Stimulated activated CD8-positive, alpha-beta memory T cell treated with anti-CD3 and anti-CD28 coated beads, Interleukin-2, amount 100 ng/mL, for 48 hours (primary cell): Measurements from ENCODE around the gene SORBS2.

ENCODE experiments used
- DNase-seq, 2 donors: peaks; one replicate each; pipeline ENCODE4 v3.0.0-alpha.2; 2020; ENCODE audit warnings: low read depth in 2 of 2

The SORBS2 gene

DNA sequence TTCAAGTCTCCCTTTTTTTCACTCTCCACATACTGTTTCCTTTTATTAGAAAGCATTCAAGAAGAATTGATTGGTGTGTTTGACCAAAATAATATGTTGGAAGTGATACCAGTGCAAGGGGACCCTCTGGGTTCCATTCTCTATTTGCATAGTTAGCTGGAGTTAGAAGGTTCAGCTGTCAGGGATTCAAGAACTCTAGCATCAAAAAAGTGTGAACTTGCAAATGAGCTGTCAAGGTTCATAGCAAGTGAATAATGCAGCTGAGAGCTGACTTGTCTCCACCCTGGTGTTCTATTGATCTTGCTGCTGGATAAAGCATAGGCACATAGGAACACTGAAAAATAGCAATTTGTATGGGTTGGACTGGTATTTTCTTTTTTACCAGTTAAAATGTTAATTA is 73.2 kb downstream of the SORBS2 start:
- DNase-seq = no peak

DNA sequence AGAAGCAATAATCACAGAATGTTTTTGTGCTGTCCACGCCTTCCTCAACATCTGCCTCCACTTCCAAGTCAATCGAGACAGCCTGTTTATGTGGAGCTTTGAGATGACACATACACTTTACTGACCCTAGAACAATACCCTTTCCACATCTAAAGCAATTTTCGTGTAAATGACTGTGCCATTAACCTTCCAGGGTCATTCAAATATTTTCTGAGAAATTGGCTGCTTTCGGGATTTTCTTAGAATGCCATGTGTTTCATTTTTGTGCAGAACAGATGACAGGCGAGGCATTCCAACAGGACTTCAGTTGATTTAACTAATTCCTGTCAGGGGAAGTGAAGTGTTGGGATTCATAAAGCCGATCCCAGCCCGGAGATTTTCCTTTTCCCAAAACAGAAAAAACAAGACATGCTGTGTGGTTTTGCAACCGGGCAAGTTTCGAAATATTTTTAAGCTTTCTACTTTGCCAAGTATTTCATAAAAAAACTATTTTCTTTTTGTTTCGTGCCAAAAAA is 73.9 kb downstream of the SORBS2 start:
- no peak for DNase-seq

DNA sequence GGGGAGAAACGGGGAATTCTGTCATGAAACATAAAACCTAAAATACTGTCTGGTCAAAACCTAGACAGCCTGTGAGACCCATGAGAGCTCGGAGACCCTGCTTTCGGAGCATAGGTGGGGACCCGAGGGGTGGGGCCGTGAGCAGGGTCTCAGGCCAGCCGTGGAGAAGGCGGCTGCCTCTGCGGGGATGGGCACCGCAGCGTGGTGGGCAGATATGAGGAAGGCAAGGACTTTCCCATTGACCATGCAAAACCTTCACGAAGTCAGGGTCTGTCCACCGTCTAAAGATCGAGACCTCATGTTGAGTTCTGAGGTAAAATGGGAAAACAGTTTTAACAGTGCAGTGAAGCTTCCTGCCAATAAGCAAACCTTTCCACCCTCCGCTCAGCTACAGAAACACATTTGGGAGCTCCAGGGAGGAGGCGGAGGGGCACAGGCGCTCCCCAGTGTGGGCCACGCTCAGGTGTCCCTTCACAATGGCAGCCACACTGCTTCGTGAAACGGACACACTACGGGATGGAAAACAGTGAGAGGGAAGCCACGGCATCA is 74.4 kb downstream of the SORBS2 start:
- no peak for DNase-seq

DNA sequence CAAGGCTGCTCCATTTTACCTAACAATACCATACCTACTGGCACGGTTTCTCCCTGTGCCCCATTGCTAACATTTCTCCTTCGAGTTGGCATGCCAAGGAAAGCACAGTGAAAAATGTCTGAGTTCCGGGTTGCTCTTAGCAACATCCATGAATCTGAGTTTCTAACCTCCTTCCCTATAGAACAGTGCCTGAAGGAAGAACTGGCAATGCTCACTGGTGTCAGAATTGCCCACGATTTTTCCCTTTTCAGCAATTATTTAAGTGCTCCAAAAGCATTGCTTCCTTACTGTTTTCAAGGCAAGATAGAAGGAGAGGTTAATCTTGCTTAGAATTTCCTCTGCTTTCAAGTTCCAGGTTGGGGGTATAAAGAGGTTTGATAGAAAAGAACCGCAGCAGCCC is 75.1 kb downstream of the SORBS2 start:
- DNase-seq = no peak

DNA sequence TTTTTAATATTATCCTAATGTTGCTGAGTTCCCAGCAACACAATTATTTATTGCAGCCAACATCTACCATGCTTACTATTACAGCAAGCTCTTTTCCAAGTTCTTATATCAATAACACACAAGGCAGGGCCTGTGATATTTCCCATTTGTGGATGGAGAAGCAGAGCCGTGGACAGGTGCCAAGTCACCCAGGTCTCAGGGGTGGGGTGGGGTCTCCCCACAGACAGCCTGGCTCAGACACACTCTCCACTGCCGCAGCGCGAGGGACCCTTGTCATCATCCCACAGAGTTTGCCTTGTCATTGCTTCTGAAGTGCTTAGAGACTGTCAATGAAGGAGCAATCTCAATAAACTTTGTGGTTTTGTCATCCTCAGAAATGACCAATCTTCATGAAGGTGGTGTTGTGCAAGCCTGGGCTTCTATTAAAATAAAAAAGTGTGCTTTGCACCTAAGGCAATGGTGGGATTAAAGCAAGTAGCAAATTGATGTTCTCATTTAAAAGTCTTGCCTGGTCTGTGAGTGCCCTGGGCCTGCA is 76.1 kb downstream of the SORBS2 start:
- no peak for DNase-seq

DNA sequence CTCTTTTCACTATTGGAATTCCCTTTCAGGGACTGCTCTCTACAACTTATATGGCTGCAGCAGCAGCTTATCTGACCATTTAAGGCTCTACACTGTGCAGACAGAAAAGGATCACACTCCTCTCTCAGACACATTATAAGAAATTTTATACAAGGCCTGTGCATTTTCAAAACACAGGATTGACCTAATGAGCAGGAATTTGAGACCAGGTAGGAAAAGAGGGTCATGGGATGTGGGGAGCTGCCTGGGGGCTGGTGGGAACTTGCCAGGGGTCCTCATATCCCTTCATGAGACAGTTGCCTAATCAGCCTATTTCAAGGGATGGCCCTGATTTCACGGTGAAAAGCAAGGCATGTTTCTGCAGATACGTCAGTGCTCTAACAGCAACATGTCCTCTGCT is 77.1 kb downstream of the SORBS2 start:
- no peak for DNase-seq

DNA sequence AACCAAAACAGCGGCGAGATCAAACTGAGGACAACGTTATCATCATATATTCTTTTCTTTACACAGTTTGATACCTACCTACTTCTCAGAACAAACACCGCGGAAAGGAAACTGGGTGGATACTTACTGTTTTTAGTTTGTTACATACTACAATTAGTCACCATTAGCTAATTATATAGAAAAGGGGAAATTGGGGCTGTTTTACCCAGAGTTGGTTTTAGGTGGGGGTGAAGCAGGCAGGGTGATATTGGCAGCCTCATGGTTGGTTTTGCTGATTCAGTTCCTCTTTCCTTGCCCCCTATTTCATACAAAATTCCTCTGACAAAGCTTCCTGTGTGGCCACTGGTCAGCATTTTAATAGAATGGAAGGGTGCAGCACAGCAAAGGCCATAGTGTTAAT is 77.8 kb downstream of the SORBS2 start:
- DNase-seq = no peak

DNA sequence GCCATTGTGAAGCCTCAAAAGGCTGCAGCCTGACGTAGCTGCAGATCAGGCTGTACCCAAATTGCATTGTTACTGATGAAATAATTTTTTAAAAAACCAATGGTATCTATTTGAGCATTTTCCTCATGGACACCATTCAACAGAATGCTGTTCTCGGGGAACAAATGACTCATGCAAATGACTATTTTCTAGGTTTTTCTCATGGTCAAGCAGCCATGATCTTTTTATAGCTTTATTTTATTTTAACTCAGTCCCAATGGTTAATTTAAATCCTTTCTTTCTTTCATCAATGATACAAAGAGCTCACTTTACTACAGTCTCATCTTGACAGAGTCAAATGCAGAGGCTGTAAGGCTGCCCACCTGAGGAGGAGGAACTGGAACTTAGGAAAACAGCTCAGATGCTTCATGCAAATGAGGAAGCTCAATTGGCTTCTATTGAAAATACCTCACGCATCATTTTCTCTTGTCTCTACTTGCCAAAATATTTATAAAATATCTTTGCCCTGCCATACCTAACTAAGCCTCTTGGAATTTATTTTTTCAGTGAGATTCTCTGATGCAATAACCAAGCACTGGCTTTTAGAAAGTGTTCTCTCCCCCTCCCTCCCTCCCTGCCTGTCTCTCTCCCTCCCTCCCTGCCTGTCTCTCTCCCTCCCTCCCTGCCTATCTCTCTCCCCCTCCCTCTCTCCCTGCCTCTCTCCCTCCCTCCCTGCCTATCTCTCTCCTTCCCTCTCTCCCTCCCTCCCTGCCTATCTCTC is 81.0 kb downstream of the SORBS2 start:
- DNase-seq = no peak

DNA sequence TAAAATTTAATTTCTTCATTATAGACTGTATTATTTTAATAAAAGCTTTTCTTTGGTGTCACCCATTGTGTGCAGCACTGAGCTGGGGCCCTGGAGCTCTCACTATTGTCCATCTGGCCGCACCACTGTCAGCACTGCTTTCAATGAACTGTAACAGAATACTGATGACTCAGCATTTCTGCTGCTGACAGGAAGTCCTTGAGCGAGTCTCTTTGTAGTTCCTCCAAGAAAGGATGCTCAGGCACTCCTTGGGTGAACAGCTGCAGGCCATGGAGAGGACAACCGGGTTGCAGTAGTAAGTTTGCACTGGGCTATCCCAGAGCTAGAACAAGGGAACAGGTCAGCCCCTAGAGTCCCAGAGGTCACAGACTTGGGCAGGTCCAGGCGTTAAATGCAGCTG is 81.6 kb downstream of the SORBS2 start:
- DNase-seq = no peak

DNA sequence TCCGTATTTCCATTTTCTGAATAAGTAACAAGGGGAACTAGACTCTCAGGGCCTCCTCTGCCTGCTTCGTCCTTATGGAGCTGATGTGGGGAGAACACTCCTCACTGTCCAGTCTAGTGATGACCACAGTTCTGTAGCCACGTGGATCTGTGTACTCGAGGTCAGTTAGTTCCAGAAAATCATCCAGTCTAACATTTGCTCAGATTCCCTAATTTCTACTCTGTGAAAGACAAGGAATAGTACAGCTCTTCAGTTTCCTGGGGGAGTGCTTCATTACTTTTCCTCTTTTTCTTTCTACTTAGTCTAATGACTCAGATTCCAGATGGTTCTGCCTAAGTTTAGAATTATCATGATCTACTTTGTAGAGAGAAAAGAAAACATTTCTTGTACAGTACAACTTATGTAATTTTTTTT is 82.6 kb downstream of the SORBS2 start:
- no peak for DNase-seq

DNA sequence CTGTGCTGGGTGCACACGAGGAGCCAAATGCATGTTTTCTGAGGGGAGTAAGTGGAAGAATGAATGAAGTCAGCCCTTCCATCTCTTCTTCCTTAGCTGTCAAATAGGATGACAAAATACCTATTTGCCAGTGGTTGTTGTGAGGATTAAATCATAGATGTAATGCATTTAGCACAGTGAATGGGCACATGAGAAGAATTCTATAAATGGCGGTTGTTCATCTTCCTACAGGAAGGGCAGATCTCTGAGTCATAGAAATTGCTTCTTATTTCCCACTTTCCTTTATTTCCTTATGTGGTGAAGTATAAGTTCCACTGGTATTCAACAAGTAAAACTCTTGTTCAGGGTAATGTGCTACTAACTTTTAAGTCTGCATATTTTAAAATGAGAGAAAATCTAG is 83.1 kb downstream of the SORBS2 start:
- no peak for DNase-seq

DNA sequence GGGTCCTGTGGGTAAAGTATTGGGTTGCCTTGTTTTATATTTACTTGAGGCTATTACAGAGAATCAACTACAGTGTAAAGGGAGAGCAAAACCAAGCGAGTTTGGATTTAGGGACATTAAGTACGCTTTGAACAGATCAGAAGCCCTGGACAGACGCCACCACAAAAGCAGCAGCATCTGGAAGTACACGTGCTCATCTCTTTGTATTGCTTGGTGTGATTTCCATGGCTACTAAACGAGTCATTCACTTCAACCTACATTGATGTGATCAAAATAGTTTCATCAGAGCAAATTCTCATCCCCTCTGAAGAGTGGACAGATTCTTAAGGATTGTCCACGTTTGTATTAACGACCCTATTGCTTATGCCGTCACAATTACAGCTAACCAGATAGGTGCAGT is 85.1 kb downstream of the SORBS2 start:
- DNase-seq = no peak

DNA sequence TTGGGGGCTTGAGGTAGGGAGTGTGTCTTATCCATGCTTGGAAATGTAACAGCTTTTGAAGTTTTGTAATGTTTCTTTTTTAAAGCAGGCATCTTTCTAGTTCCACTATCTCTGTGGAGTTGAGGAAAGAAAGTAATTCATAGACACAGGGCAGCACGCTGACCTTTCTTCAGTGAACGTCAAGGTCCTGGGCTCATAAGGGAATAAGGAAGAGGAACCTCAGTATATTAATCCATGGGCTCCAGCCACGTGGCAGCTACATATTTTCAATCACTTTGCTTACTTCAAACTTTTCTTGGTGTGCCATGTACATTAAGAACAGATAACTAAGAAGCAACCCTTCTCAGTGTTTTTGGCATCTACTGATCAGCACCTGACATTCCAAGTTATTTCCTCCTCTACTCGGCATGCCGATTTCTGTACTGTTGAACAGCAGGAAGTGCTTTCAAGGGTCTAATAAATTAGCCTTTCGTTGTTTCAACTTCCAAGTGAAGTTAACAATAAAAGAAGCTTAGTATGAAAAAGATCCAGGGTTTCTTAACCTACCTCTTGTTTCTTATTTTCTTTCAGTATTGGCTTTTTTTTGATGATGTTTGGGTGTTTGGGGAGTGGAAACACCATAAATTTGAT is 88.2 kb downstream of the SORBS2 start:
- no peak for DNase-seq

DNA sequence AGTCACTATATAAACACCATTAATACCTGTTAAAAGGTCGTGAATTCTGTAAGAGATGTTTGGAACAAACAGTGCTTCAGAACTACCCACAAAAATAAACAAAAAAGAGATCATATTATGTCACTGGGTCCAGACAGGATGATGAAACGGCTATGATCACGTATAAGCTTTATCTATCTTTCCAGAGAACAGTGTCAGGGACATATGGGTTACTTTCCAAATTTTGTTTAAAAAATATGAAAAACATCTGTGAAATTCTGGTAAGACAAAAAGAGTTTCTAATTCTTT is 90.0 kb downstream of the SORBS2 start:
- DNase-seq = no peak

DNA sequence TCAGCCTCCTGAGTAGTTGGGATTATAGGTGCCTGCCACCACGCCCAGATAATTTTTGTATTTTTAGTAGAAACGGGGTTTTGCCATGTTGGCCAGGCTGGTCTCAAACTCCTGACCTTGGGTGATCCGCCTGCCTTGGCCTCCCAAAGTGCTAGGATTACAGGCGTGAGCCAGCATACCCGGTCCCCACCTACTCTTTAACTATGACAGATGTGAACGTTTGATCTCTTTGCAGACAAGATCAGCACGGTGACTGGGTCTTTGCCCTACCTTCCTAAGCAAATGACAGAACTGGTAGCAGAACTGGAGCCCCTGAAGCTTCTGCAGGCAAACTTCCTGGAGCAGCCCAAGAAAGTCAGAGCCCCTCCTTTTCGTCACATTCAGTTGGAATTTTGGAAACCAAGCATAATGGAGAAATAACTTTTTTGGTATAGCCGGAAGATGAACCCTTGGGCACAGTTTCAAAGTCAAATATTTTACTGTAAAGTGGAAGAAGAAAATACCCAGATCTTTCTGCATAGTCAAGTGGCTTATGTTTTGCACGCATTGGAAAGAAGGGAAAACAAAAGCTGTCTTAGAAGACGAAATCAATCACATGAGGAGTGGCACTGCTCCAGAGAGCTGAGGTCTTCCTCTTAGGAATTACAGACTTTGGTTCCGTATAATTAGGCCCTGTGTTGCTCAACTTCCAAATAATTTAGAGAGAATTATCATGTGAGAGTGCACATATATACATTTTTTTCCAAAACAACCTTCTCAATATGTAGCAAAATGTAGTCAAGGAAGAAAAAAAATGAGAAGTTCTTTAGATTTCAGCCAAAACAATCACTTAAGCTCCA is 90.6 kb downstream of the SORBS2 start:
- no peak for DNase-seq

DNA sequence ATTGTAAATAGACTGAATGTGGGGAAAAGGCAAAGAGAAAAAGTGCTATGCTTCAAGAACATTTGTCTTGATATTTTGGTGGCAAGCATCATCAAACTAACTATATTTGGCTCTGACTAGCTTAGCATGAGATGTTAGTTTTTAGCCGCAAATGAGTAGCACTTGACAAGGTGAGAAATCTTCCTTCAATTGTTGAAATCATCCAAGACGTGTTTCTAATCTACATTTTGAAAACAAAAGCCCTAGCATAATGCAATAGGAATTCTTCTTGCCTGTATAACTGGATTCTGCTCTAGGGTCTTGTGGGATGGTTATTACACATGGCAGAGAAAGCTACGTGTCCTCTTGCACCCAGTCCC is 92.5 kb downstream of the SORBS2 start:
- DNase-seq = no peak

DNA sequence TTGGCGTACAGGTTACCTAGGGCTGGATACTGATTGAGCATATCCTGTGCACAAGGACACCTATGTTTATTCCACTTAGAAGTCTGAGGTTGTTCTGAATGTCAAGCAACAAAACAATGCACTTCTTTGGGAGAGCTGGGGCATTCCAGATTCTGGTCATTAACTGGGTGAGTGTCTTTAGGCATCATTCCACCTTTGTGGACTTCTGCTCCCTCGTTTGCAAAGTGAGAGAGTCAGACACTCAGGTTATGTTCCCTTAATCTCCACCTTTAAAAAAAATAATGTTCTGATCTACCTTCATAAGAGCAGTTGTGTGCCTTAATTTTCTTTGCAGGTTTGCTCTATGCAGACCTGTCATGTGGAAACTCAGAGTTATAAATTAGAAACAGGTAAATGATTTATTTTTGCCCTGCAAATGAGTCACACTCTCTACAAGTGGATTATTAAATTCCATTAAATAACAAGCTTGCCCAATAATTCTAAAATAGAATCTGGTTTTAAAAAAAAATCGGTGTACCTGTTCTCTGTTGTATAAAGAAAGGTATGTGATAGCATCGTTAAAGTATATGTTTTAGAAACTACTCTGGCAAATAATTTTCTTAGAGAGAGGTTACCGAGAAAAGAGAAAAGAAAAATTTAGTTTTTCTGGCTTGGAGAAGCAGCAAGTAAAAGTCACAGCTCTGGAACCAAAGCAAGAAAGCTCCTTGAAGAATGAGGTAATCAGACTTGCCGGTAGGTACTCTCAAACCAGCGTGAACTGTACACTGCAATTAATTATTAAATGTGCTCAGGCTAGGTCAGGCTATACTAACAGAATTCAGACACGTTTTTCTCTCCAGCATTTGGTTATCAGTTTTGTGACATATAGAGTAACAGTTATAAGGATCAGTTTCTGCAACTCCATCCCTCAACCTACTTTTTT is 93.2 kb downstream of the SORBS2 start:
- DNase-seq = no peak

DNA sequence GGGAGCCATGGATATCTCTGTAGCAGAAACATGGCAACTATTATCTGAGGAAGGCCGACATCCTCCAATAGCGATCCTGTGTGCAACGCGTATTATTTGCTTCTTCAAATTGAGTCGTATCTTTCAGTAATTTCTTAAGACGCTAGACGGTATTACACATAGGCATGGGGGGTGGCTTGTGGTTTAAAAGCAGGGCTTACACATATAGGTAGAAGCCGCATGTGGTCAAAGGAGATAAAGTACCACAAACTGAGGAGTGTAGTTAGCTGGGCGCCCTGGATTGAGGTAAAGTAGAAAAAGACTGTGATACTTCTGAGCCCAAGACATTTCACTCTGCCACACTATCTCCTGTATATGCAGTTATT is 94.6 kb downstream of the SORBS2 start:
- DNase-seq = no peak

DNA sequence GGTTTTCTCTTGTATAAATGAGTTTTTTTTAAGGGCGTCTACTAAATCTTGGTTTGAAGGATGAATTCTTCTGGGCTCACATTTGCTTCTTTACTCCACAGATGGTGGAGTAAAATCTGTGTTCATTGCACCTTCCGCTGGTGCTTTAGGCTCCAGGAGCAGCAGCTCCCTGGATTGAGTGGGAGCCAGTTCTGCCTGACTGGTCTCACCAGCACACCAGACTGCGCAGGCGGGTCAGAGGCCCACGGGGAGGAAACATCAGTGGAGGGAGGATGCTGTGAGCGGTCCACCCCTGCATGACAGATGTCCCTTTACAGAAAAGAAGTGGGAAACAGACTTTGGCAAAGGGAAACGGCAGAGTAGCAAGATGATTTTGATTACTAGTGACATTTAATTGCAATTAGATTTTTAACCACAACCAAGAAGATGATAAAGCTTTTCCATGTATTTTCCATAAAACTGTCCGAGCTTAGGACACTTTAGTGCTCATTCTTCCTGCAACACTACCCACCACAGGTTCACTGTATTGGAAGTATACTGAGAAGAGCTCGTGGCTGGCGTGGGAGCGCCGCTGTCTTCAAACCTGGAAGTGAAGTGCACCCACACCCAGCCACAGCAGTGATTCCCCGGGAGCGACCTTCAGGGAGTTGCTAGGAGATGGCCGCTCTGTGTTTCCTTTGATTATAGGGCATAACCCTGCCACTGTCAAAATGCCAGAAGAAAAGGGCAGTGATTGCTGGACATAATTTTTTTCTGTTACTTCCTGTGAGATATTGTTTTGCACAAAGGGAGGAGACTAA is 95.2 kb downstream of the SORBS2 start:
- no peak for DNase-seq

DNA sequence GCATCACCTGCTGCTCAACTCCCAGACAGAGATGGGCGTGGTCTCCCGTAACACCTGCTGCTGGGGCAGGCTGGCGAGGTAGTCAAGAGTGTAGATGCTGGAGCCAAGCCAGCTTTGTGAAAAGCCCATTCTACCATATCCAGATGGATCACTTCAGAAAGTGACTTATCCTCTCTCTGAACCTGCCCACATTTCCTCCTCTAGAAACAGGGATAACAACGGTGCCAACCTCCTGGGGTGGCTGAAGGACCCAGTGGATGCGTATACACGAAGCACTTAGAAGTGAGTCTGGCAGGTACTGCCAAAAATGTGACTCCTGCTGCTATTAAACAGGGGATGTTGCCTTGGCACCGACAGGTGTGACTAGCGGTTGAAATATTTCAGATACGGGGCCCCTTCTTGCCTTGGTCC is 95.8 kb downstream of the SORBS2 start:
- no peak for DNase-seq
